GM13977 (cell line): ENCODE data around the gene CACNA1H.

Experiments
- DNase-seq: peaks from one replicate; pipeline ENCODE4 v3.0.0; 2012; ENCODE audit warnings: low spot score
- CTCF ChIP-seq: IDR thresholded peaks from 2 replicates; pipeline ENCODE4 v1.5.1; 2012; ENCODE audit warnings: mild to moderate bottlenecking, control low read depth; ENCODE audit not compliant: insufficient read depth; ENCODE audit errors: extremely low read depth, missing control alignments
- in situ Hi-C: fragments of 300-500 bp; cut with MboI; formaldehyde crosslinking; loops from one replicate; pipeline ENCODE4 v1.12.0; 2022; ENCODE audit warnings: low sequenced_read_pairs, low pct_unique_long_range_greater_than_20kb, mixed read lengths, inconsistent platforms; ENCODE audit not compliant: unreplicated experiment

The CACNA1H gene

DNA sequence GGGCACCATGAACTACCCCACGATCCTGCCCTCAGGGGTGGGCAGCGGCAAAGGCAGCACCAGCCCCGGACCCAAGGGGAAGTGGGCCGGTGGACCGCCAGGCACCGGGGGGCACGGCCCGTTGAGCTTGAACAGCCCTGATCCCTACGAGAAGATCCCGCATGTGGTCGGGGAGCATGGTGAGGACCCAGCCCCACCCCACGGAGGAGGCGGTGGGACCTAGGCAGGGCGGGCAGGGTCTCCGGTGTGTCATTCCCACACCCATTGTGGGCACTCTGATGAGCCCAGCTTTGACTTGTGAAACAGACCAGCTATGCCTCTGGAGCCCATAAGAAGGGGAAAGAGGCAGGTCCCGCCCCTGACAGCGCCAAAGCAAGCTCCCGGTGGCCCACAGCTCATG lies 49.4 kb downstream of the CACNA1H start:
- TF ChIP-seq CTCF: no peak
- in situ Hi-C loops: no loop called here

DNA sequence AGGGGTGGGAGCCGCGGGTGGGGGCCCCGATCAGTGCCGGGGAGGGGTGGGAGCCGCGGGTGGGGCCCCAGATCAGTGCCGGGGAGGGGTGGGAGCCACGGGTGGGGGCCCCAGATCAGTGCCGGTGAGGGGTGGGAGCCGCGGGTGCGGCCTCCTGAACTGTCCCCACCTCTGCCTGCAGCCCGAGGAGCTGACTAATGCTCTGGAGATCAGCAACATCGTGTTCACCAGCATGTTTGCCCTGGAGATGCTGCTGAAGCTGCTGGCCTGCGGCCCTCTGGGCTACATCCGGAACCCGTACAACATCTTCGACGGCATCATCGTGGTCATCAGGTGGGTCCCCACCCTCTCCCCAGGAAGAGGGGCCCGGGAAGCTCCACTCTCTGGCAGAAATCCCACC lies 52.0 kb downstream of the CACNA1H start:
- no peak for TF ChIP-seq CTCF
- no peak for DNase-seq
- in situ Hi-C loops: no loop called here

More for the DNA sequence above, 49.4 kb downstream of the CACNA1H start:
- DNase-seq: no peak

DNA sequence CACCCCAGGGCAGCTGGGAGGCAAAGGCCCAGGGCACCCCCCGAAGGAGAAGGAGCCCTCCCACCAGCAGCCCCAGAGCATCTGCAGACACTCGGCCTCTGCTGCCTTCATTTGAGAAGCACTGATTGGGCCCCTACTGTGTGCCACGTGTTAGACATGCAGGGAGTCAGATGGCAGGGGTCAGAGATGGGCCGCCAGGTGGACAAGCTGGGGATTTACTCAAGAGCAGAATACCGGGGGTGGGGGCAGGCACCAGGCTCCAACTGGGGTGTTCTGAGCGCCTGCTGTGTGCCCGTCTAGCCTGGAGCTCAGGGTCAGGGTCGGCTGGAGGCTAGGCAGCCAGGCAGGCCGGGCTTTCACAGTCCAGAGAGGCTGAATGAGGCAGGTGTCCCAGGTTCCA lies 53.4 kb downstream of the CACNA1H start:
- DNase-seq: no peak
- in situ Hi-C loops: no loop called here
- TF ChIP-seq CTCF: no peak

GRCh38 chr16:1206786-1207185 lies 53.9 kb downstream of the CACNA1H start:
- no peak for TF ChIP-seq CTCF
- in situ Hi-C loops: no loop called here
- no peak for DNase-seq

DNA sequence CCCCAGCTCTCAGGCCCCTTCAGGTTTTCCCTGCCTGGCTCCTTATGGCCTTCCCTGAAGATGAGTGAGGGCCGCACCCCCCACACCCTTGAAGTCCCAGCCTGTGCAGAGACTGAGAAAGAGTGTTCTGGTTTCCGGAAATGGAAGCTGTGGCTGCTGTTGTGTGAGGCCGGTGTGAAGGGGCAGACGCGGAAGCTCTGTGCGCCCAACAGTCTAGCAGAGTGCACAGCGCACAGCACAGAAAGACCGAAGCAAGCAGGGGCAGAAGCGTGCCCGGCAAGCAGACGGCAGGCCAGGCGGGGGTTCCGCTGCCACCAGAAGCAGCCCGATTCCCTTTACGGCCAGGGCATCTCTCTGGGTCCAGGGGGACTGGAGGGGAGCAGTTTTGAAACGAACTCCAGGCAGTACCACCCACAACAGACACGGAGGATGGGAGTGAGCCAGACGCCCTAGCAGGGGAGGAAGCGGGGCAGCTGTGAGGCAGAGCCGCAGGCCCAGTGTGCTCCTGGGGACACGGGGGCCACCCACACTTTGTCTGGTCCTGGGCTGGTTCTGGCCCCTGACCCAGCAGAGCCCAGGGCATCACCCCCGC lies 55.4 kb downstream of the CACNA1H start:
- TF ChIP-seq CTCF: no peak
- in situ Hi-C loops: no loop called here
- DNase-seq: no peak

- TF ChIP-seq CTCF: no peak
- no peak for DNase-seq
- in situ Hi-C loops: no loop called here
These were observed 56.2 kb downstream of the CACNA1H start for GRCh38 chr16:1209081-1209480.

DNA sequence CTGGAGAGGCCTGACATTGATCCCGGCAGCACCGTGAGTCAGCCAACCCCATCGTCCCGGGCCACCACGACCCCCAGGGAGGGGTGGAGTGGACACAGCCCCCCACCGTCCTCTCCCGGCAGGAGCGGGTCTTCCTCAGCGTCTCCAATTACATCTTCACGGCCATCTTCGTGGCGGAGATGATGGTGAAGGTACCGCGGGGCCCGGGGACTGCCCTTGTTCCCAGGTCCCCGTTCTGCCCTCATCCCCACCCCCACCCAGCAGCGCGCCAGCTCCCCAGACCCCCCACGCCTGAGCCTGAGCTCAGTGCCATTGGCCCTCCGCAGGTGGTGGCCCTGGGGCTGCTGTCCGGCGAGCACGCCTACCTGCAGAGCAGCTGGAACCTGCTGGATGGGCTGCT lies 57.6 kb downstream of the CACNA1H start:
- no peak for TF ChIP-seq CTCF
- DNase-seq: no peak
- in situ Hi-C loops: no loop called here
